Uterus (tissue), 2 donors: Measurements from ENCODE around the gene VRK3.

Experiments
- CTCF ChIP-seq, 4 experiments: fragments of 200-600 bp in 2 of 4; fragments of 450-650 bp in 2 of 4; sonication (generic) in 2 of 4; IDR thresholded peaks; one replicate each; pipeline ENCODE4 v1.5.1; 2016 to 2019; ENCODE audit warnings: antibody characterized with exemption in 4 of 4, mild to moderate bottlenecking in 2 of 4, moderate library complexity in 1 of 4
- POLR2A ChIP-seq, 2 donors: fragments of 450-650 bp; IDR thresholded peaks; one replicate each; pipeline ENCODE4 v1.6.1; 2016; ENCODE audit warnings: antibody characterized with exemption in 2 of 2, mild to moderate bottlenecking in 1 of 2, moderate library complexity in 1 of 2

GRCh38 chr19:49977076-49977475 is 48.1 kb downstream of the VRK3 start:
- TF ChIP-seq CTCF (IDR thresholded peaks at IDR 0.05): no peak
- TF ChIP-seq POLR2A (IDR thresholded peaks at IDR 0.05): no peak
